GM19452 (cell line): Measurements from ENCODE around the gene TRAPPC12.
"Not testable (repeated sequence)": the region's sequence is repeated elsewhere in the genome, so short reads cannot be mapped to it uniquely, and the experiment has no call there.

Experiments used
- ATAC-seq: cut with Tn5 transposase; IDR thresholded peaks from one replicate; pipeline ENCODE4 v1.9.1; 2021; ENCODE audit not compliant: unreplicated experiment

TRAPPC12 gene

GRCh38 chr2:3498783-3499394 lies 119.4 kb downstream of the TRAPPC12 start:
- ATAC-seq, result no peak

GRCh38 chr2:3500326-3500899 lies 120.9 kb downstream of the TRAPPC12 start:
- ATAC-seq, result no peak

GRCh38 chr2:3503046-3503445 lies 123.6 kb downstream of the TRAPPC12 start:
- no peak for ATAC-seq

- no peak for ATAC-seq
Observed at GRCh38 chr2:3503483-3503882, 124.0 kb downstream of the TRAPPC12 start.

DNA sequence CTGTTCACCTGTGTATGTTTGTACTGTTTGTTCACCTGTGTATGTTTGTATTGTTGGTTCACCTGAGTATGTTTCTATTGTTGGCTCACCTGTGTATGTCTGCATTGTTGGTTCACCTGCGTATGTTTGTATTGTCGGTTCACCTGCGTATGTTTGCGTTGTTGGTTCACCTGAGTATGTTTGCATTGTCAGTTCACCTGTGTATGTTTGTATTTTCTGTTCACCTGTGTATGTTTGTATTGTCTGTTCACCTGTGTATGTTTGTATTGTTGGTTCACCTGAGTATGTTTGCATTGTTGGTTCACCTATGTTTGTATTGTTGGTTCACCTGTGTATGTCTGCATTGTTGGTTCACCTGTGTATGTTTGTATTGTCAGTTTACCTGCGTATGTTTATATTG lies 125.2 kb downstream of the TRAPPC12 start:
- no peak for ATAC-seq

- ATAC-seq, result no peak
Observed at GRCh38 chr2:3505771-3506170, 126.3 kb downstream of the TRAPPC12 start.

DNA sequence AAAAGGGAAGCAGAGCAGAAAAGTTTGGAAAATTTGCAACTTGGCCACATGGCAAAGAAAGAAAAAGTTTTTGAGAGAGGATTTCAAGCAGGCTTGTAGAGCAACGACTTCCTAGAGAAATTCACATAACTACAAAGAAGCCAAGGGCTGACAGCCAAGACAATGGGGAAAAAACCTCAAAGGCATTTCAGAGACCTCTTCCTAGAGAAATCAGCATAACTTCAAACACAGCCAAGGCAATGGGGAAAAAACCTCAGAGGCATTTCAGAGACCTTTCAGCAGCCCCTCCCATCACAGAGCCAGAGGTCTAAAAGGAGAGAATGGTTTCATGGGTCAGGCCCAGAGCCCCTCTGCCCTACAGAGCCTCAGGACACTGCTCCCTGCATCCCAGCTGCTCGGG lies 132.6 kb downstream of the TRAPPC12 start:
- ATAC-seq, result no peak

DNA sequence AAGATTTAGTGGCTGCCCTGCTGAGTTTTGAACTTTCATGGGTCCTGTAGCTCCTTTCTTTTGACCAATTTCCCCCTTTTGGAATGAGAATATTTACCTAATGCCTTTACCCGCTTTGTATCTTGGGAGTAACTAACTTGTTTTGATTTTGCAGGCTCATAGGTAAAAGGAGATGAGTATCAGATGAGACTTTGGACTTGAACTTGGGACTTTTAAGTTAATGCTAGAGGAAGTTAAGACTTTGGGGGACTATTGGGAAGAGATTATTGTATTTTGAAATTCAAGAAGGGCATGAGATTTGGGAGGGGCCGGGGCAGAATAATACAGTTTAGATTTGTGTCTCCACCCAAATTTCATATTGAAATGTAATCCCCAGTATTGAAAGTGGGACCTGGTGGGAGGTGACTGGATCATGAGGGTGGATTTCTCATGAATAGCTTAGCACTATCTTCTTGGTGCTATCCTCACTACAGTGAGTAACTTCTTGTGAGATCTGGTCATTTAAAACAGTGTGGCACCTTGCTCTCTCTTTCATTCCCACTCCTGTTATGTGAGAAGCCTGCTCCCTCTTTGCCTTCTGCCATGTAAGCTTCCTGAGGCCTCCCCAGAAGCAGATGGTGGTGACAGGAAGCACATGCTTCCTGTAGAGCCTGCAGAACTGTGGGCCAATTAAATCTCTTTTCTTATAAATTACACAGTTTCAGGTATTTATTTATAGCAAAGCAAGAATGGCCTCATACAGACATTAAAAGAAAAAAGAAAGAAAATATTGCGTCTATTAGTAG lies 133.7 kb downstream of the TRAPPC12 start:
- no peak for ATAC-seq

- not testable (repeated sequence) for ATAC-seq
Observed at GRCh38 chr2:3515438-3515837, 135.9 kb downstream of the TRAPPC12 start.

DNA sequence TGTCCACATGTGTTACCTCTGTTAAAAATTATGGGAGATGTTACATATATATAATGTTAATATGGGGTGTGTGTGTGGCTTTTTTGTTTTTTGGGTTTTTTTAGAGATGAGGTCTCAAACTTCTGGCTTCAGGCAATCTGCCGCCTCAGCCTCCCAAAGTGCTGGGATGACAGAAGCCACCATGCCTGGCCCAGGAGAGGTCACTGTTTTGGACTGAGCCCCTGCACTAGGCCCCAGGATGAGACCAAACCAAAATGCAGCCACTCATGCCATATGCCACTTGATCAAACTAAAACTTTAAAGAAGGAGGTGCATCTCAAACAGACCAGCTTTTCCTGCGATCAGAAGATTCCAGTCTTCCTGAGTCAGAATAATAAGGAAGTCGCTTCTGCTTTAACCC lies 137.3 kb downstream of the TRAPPC12 start:
- ATAC-seq, result no peak

GRCh38 chr2:3517948-3518495 lies 138.5 kb downstream of the TRAPPC12 start:
- no peak for ATAC-seq

DNA sequence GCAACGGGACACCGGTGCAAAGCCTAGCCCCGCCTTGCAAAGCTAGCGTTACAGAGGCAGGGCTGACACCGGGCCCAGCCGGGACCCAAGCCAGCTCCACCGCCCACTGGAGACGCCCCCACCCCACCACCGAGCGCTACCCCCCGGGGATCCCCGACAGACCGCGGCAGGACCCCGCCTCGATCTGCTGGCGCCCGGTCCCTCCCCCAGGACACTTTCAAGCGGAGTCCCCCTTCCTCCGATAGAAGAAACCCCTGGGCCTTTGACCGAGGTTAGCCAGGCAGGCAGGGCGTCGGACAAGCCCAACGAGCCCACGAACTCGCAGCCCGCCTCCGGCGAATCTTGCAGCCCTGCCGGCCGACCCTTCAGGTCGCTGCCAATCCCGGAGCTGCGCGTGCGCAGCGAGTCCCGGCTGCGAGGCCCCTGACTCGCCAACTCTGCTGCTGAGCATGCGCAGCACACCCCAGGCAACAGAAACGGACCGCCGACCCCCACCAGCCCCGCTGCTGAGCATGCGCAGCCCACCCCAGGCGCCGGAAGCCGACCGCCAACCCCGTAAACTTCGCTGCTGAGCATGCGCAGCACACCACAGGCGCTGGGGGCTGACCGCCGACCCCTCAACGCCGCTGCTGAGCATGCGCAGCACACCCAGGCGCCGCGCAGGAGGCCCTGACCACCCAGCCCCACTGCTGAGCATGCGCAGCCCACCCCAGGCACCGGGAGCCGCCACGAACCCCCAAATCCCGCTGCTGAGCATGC lies 139.2 kb downstream of the TRAPPC12 start:
- ATAC-seq, result peak; percentile 77

DNA sequence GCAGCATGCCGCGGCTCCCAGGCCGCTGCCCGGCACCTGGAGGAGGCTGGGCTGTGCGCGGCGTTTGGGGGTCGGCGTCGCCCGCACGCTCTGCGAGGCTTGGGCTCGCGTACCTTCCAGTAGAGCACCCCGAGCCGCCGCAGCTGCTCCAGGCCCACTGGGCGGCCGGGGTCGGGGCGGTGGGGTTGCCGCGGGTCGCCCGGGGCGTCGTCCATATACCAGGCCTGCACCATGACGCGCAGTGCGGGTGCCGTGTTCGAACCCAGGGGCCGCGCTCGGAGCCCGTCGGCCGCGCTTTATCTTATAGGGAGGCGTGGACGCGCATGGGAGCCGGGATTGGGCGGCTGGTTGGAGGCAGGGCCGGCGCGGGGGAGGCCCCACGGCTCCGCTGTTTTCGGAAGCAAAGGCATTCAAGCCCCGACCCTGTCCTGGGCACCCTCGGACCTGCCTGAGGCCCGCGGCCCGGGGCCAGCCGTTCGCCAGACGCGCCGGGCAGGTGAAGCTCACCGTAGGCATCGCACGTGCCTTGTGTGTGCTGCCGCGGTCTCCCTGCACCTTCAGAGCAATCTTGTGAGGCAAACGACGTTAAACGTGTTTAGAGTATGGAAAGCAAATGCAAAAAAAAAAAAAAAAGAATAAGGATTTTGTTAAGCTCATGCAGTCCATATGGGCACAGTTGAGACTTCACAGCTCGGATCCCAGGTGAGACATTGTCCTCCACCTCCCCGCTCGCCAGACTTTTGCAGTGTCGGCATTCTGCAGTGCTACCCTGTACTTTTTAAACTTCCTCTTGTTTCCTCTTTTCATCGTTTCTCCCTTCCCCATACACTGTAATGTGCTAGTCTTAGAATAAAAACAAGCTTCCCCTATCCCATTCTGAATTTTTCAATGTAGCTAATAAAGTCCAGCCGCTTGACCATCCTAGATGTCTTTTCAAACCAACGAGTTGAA lies 140.0 kb downstream of the TRAPPC12 start, which contains the start of gene ADI1:
ADI1 (minus strand) TSS at position 277 of the 951 bp plus-strand sequence; CDS start at position 233, 44 bp downstream.
- peak; percentile 61 for ATAC-seq

GRCh38 chr2:3520591-3520990 lies 141.1 kb downstream of the TRAPPC12 start:
- no peak for ATAC-seq

GRCh38 chr2:3522961-3523421 lies 143.5 kb downstream of the TRAPPC12 start:
- ATAC-seq, result no peak

GRCh38 chr2:3523551-3524041 lies 144.1 kb downstream of the TRAPPC12 start:
- no peak for ATAC-seq

DNA sequence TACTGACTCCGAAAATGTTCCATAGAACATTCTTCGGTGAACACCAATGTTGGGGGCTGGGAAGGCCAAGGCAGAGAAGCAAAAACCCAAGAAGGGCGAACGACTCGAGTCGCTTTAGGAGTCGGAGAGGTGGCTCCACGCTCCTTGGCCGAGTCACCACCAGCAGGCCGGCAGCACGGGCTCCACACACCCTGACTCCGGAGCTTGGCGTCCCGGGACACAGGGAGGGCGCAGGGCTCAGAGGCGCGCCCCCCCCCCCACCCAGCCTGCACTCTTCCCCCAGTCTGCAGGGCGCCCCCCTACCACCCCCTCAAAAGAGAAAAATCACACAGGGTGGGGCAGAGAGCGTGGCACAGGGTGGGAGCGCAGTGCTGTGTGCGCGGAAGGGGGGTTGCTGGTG lies 147.4 kb downstream of the TRAPPC12 start:
- ATAC-seq, result no peak

DNA sequence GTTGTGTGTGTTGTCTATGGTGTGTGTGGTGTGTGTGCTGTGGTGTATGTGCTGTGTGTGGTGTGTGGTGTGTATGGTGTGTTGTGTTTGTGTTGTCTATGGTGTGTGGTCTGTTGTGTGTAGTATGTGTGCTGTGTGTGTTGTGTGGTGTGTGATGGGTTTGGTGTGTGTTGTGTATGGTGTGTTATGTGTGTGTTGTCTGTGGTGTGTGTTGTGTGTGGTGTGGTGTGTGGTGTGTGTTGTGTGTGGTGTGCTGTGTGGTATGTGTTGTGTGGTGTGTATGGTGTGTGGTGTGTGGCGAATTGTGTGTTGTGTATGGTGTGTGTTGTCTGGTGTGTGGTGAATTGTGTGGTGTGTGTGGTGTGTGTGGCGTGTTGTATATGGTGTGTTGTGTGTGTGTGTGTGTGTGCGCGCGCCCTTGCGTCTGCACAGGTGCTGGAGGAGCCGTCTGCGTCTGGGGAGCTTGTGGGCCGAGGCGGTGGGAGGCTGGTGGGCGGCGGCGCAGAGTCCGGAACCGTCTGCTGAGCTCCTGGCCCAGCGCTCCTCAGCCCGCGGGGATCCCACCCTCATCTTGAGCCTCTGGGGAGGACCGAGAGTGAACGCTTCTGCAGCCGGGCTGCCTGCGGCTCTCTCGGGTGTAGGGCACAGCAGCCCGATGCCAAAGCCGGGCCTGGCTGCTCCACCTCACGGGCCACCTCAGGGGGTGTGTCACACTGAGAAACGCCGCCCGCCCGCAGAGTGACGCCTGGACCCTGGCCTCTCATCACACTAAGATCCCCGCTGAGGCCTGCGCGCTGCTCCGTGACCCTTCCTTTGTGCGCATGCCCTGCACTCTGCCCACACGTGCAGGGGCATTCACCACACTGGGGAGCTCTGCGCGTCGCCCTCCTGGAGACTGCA lies 148.6 kb downstream of the TRAPPC12 start:
- no peak for ATAC-seq
